ENCODE data around the gene MSX1.

DNA sequence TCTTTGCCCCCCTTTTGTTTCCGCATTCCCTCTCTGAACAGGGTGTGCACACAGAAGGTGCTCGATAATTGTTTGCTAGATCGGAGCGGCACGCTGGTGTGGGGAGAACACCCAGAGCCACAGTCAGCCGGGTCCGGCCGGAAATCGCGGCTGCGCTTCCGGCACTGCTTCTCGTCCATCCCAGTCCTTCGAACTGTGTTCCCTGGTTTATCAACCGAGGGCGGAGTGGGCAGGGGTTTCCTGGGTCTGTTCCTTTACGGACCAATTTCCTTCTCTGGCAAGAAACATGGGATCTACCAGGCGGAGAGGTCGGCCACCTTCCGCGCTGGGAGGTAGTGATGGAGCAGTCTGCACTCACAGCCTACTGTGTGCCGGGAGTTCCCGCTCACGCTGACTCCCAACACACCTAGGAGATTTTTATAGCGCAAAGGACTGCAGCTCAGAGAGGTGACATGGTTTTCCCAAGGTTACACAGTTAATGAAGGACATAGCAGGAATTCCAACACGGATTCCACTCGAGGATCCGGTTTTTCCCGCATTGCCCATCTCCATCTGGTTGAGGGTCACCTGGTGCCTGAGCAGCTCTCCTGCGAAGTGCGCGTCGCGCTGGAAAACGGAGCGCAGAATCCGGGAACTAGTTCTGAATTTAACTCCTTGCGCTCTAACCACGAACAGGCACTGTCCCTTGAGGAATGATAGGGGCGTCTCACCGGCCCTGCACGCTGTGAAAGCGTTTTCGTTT is 6.8 kb downstream of the MSX1 start:
- no peak for TF ChIP-seq POLR2AphosphoS5 (IDR thresholded peaks at IDR 0.05)
- TF ChIP-seq POLR2A (IDR thresholded peaks at IDR 0.05) = no peak

Measured in upper lobe of left lung (tissue), 4 donors.